Measurements from ENCODE around the gene EEF1AKMT1.

The EEF1AKMT1 gene

DNA sequence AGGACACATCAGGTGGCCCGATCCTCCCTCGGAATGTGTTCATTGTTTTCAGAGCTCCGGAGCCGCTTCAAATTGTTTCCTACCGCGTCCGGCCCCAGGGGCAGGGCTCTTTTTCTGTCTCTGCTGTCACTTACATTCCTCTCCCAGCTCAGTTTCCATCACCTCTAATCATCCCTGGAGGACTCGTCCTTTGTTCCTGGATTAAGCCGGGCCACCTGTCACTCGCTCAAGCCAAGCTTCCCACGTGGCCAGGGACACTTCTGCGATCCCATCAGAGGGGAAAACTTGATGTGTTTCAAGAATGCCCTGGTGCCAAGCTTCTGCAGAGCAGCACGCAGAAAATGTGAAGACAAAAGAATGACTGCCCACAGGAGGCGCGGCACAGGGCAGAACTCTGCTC, 56.8 kb downstream of the EEF1AKMT1 start:
- Mint-ChIP-seq H3K27me3 (ENCODE audit: low read depth) (peaks cover 8% of the 10 kb centered on the region), H3K27ac (peak overlapping the region in 1 of 3 experiments; percentile 26), H3K36me3 (ENCODE audit: low read depth) (no peaks in the 10 kb centered on the region), H3K4me3 (peak overlapping the region in 1 of 3 experiments; percentile 26), H3K9me3 (no peaks in the 10 kb centered on the region), H3K4me1 (peaks cover 49% of the 10 kb centered on the region)
- TF ChIP-seq, protein P1, sequence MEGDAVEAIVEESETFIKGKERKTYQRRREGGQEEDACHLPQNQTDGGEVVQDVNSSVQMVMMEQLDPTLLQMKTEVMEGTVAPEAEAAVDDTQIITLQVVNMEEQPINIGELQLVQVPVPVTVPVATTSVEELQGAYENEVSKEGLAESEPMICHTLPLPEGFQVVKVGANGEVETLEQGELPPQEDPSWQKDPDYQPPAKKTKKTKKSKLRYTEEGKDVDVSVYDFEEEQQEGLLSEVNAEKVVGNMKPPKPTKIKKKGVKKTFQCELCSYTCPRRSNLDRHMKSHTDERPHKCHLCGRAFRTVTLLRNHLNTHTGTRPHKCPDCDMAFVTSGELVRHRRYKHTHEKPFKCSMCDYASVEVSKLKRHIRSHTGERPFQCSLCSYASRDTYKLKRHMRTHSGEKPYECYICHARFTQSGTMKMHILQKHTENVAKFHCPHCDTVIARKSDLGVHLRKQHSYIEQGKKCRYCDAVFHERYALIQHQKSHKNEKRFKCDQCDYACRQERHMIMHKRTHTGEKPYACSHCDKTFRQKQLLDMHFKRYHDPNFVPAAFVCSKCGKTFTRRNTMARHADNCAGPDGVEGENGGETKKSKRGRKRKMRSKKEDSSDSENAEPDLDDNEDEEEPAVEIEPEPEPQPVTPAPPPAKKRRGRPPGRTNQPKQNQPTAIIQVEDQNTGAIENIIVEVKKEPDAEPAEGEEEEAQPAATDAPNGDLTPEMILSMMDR (IDR thresholded peaks at IDR 0.05; ENCODE audit: unreplicated experiment in 3 of 3), result no peak

DNA sequence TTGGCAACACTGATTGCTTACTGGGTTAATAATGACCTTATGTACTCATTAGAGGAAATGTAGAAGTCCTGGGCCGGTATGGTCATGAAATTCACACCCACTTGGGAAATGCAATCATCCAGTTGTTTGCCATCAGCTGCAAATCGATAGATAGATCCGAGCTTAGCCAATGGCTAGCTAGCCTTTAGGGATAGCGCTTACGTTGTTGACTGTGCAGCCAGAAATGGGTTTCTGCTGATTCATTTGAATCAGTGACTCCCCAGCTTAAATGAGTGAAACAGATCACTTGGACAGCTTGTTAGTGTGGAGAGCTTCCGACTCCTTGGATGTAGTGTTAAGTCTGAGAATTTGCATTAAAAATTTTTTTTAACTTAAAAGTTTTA, 58.4 kb downstream of the EEF1AKMT1 start:
- Mint-ChIP-seq H3K9me3 (no peaks in the 10 kb centered on the region), H3K27ac (peak overlapping the region in 2 of 3 experiments; percentile 82), H3K36me3 (ENCODE audit: low read depth) (no peaks in the 10 kb centered on the region), H3K4me3 (no peak overlapping the region), H3K27me3 (ENCODE audit: low read depth) (peaks cover 6% of the 10 kb centered on the region), H3K4me1 (peaks cover 49% of the 10 kb centered on the region)
- TF ChIP-seq, protein P1 (IDR thresholded peaks at IDR 0.05; ENCODE audit: unreplicated experiment in 3 of 3), result no peak

DNA sequence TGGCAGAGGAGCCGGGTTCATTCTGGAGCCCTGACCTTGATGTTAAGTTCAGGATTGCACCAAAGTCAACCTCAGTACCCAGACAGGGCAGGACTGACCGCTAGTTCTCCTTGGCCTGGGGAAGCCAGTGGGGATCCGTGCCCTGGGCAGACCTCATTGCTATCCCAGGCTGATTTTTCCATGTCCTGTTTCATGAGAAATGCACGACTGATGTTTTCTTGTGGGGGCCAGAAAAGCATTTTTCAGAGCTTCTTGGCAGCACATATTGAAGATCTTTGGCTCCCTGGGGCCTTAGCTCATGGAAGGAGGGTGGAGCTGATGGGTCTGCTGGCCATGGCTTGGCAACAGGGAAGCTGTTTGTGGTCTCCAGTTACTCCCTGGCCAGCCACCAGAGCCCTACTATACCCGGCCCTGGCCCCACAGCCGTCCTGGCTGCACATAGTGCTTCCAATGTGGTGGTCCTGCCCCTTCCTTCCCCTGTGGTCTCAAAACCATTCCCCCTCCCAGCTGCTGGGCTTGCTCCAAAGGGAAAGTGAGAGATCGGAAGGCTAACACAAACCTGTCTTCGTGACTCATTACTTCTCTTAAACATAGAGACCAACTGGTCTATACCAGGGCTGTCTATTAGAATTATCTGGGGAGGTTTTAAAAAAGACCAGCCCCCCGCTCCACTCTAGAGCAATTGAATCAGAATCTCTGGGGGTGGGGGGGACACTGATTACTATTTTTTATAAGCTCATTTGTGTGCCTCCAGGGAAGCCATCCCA, 59.0 kb downstream of the EEF1AKMT1 start:
- peaks cover 6% of the 10 kb centered on the region for H3K27me3 Mint-ChIP-seq (ENCODE audit: low read depth)
- H3K9me3 Mint-ChIP-seq, result no peaks in the 10 kb centered on the region
- H3K4me3 Mint-ChIP-seq, result peak overlapping the region in 2 of 3 experiments; percentile 7 to 37
- H3K27ac Mint-ChIP-seq, result peak overlapping the region in 2 of 3 experiments; percentile 82
- TF ChIP-seq, protein P1 (IDR thresholded peaks at IDR 0.05; ENCODE audit: unreplicated experiment in 3 of 3), result no peak
- H3K4me1 Mint-ChIP-seq, result peaks cover 49% of the 10 kb centered on the region
- no peaks in the 10 kb centered on the region for H3K36me3 Mint-ChIP-seq (ENCODE audit: low read depth)

DNA sequence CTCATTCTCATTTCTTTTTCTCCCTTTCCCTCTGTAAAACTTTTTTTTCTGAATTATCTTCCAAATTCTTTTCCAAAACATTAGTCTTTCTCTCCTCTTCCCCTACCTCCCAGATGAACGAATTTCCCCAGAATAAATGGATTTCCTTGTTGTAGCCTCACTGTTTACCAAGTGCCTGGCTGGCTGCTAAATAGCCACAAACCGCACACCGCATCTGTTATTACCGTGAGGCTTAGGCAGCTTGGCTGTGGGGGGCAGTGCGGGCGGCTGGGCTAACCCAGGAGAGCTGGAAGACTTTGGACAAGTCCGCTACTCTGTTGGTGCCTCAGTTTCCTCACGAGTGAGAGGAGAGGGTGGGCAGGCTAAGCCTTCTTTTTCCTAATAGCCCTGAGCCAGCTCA, 59.6 kb downstream of the EEF1AKMT1 start:
- TF ChIP-seq, protein P1 (IDR thresholded peaks at IDR 0.05; ENCODE audit: unreplicated experiment in 3 of 3), result no peak
- no peaks in the 10 kb centered on the region for H3K36me3 Mint-ChIP-seq (ENCODE audit: low read depth)
- H3K27ac Mint-ChIP-seq, result peak overlapping the region in 2 of 3 experiments; percentile 17 to 82
- H3K4me1 Mint-ChIP-seq, result peaks cover 49% of the 10 kb centered on the region
- peaks cover 6% of the 10 kb centered on the region for H3K27me3 Mint-ChIP-seq (ENCODE audit: low read depth)
- no peaks in the 10 kb centered on the region for H3K9me3 Mint-ChIP-seq
- peak overlapping the region in 1 of 3 experiments; percentile 32 for H3K4me3 Mint-ChIP-seq

DNA sequence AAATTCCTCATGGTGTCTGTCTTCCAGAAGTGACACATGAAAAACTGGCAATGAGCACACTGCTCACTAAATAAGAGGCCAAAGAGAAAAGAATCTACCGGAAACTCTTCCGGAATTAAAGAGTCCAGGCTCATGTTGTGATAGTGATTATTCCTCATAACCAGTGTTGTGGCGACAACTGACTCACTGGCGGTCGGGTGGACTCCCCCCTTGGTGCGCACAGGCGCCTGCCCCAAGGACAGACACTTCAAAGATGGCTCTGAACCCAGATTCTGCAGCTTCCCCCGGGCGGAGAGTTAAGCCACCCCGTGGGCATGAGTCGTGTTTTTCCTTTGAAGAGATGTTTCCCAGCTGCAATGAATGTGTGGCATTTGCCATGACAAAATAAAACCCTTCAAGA, 60.0 kb downstream of the EEF1AKMT1 start:
- Mint-ChIP-seq H3K27ac (peak overlapping the region in 2 of 3 experiments; percentile 17 to 82), H3K27me3 (ENCODE audit: low read depth) (peaks cover 6% of the 10 kb centered on the region), H3K4me3 (peak overlapping the region in 1 of 3 experiments; percentile 6), H3K36me3 (ENCODE audit: low read depth) (no peaks in the 10 kb centered on the region), H3K9me3 (no peaks in the 10 kb centered on the region), H3K4me1 (peaks cover 49% of the 10 kb centered on the region)
- TF ChIP-seq, protein P1 (IDR thresholded peaks at IDR 0.05; ENCODE audit: unreplicated experiment in 3 of 3), result no peak

DNA sequence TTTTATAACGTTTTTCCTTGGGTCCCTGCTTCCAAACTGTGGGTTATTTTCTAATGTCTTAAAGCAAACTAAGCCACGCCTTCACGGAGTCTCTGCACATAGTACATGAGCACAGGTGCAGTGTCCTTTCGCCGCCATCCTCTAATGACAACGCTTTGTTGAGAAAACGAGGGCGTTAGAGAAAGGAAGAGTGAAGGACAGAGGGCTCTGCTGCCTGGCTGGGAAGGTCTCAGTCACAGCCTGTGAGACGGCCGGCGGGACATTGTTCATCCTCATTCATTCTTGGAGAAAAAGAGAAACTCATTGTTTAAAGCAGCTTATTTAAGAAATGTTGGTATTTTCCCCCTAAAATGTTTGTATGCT, 60.8 kb downstream of the EEF1AKMT1 start:
- Mint-ChIP-seq H3K9me3 (no peaks in the 10 kb centered on the region), H3K4me3 (peak overlapping the region; percentile 30 to 72 (median 37)), H3K27me3 (ENCODE audit: low read depth) (peaks cover 6% of the 10 kb centered on the region), H3K27ac (peak overlapping the region in 2 of 3 experiments; percentile 2 to 82), H3K36me3 (ENCODE audit: low read depth) (no peaks in the 10 kb centered on the region), H3K4me1 (peaks cover 49% of the 10 kb centered on the region)
- TF ChIP-seq, protein P1 (IDR thresholded peaks at IDR 0.05; ENCODE audit: unreplicated experiment in 3 of 3), result no peak

Measured in nephron (organoid).